T-helper 1 cell treated with Interleukin-12 subunit alpha and Interleukin-12 subunit beta and Interleukin-4 antibody, amounts not matched to agents 30 μg/mL and 1 μg/mL, for 36 hours (primary cell): ENCODE data around the gene ARID1B.

Source experiments
- H3K27ac Mint-ChIP-seq: one replicate; pipeline ENCODE4 v1.8.0; 2021; ENCODE audit warnings: mild to moderate bottlenecking, mixed read lengths
- H3K27me3 Mint-ChIP-seq: one replicate; pipeline ENCODE4 v1.8.0; 2021; ENCODE audit warnings: low read depth, mixed read lengths
- H3K36me3 Mint-ChIP-seq: one replicate; pipeline ENCODE4 v1.8.0; 2021; ENCODE audit warnings: low read depth, mixed read lengths
- H3K4me1 Mint-ChIP-seq: one replicate; pipeline ENCODE4 v1.8.0; 2021; ENCODE audit warnings: low read depth, mixed read lengths
- H3K4me3 Mint-ChIP-seq: one replicate; pipeline ENCODE4 v1.8.0; 2021; ENCODE audit warnings: mild to moderate bottlenecking, moderate library complexity, mixed read lengths
- H3K9me3 Mint-ChIP-seq: one replicate; pipeline ENCODE4 v1.8.0; 2021; ENCODE audit warnings: mixed read lengths

Gene ARID1B

DNA sequence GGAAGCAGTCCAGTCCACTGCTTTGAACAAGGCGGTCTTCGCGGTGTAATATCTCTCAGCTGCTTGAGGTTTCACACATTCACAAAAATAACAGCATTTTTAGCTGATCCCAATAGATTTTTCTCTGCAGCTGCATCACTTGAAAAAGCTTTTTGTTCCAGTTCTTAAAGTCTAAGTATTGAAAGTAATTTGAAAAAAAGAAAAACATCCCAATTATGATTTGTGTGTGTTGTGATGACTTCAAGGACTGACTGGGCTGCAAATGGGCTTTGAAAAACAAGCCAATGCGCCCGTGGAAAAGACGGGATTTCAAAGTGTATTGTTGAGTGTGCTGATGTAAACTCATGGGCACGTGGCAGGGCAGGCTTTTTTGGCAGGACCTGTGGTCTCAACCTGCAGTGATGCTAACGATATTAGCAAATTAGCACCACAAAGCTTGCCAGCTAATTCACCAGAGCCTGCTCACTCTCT lies 395.1 kb downstream of the ARID1B start:
- Mint-ChIP-seq H3K27ac (no peak overlapping the region), H3K27me3 (no peaks in the 10 kb centered on the region), H3K4me3 (no peak overlapping the region), H3K4me1 (no peaks in the 10 kb centered on the region), H3K36me3 (peaks cover 9% of the 10 kb centered on the region), H3K9me3 (no peaks in the 10 kb centered on the region)

DNA sequence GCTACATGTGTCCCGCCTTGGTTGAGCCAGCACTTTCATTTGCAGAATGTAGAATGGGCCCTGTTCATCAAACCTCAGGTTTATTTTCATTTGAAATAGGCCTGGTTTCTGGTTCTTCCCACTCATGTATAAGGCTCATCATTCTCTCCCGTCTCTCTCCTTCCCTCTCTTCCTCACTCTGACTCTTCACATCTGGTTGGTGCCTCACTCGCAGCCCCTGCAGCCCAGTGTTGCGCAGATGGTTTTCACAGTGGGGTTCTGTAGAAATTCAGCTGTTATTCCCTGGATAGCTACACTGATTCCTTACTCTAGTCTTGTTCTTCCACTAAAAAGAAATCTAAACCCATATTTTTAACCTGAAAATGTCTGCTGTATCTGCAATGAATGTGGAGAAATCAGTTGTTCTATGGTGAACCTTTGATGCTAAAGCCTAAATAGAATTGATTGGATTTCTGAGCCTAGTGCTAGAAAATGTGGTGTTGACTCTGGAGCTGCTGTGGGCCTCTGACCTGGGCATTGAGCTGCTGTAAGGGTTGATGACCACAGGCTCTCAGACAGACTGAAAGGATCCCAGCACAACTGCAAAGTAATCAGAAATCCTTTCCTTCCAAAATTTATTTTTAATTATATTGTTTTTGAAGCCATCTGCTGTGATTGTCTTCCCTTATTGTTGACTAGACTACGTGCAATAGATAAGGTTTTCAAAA lies 395.8 kb downstream of the ARID1B start:
- H3K36me3 Mint-ChIP-seq, result peaks cover 8% of the 10 kb centered on the region

DNA sequence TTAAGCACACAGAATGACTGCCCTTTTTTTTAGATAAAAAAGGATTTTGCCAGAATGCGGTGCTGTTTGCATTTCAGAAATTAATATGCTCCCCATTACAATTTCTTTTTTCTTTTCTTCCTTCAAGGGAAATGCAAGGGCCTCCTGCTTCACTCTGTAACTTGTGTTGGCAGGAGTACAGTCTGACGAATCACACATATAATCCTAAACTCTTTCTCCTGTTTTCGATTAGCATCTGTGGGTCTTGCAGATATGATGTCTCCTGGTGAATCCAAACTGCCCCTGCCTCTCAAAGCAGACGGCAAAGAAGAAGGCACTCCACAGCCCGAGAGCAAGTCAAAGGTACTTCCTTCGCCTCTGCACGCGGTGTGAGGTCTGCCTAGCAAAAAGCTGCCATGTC lies 396.6 kb downstream of the ARID1B start:
- Mint-ChIP-seq H3K4me3 (no peak overlapping the region), H3K4me1 (no peaks in the 10 kb centered on the region), H3K27me3 (no peaks in the 10 kb centered on the region), H3K36me3 (peaks cover 2% of the 10 kb centered on the region), H3K27ac (no peak overlapping the region), H3K9me3 (no peaks in the 10 kb centered on the region)

More for the DNA sequence above, 395.8 kb downstream of the ARID1B start:
- H3K27me3 Mint-ChIP-seq, result no peaks in the 10 kb centered on the region
- no peaks in the 10 kb centered on the region for H3K9me3 Mint-ChIP-seq
- no peak overlapping the region for H3K4me3 Mint-ChIP-seq
- H3K4me1 Mint-ChIP-seq, result no peaks in the 10 kb centered on the region
- no peak overlapping the region for H3K27ac Mint-ChIP-seq

DNA sequence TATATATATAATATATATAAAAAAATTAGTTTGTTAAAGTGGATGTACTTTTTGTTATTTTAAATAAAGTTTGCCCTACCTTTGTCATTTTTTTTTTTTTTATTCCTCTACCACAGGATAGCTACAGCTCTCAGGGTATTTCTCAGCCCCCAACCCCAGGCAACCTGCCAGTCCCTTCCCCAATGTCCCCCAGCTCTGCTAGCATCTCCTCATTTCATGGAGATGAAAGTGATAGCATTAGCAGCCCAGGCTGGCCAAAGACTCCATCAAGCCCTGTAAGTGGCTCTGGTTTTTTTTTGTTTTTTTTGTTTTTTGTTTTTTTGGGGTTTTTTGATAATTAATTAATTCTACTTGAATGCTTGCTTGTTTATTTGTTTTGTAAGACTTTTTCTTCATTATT lies 397.6 kb downstream of the ARID1B start:
- Mint-ChIP-seq H3K27me3 (no peaks in the 10 kb centered on the region), H3K9me3 (no peaks in the 10 kb centered on the region), H3K4me3 (no peak overlapping the region), H3K36me3 (no peaks in the 10 kb centered on the region), H3K4me1 (no peaks in the 10 kb centered on the region), H3K27ac (no peak overlapping the region)

DNA sequence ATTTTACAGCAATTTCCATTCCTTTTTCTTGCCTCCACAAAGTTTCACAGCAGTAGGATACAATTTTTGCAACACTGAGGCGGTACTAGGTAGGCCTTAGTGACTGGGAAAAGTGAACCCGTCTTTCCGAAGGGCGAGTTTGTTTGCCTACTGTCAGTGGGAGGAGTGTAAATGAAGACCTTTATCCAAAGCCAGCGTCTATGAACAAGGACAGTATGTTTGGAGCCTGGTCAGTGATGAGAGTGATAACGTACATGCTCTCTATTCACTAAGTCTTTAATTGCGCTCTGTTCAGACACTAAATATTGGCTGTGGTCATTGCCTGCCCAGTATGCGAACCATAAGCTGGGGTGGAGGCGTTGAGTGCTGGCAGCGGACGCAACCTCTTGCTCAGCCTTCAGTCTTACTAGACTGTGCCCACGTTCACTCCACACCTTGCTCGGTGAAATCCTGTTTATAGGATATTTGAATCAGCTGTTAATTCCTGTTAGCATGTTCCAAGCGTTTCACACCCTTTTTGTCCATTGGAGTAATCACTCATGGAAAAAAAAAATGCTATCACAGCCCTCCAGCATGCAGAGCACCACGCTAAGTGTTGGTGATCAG lies 400.7 kb downstream of the ARID1B start:
- no peak overlapping the region for H3K27ac Mint-ChIP-seq
- H3K36me3 Mint-ChIP-seq, result peaks cover 4% of the 10 kb centered on the region
- no peaks in the 10 kb centered on the region for H3K4me1 Mint-ChIP-seq
- H3K9me3 Mint-ChIP-seq, result no peaks in the 10 kb centered on the region
- no peaks in the 10 kb centered on the region for H3K27me3 Mint-ChIP-seq
- H3K4me3 Mint-ChIP-seq, result no peak overlapping the region

DNA sequence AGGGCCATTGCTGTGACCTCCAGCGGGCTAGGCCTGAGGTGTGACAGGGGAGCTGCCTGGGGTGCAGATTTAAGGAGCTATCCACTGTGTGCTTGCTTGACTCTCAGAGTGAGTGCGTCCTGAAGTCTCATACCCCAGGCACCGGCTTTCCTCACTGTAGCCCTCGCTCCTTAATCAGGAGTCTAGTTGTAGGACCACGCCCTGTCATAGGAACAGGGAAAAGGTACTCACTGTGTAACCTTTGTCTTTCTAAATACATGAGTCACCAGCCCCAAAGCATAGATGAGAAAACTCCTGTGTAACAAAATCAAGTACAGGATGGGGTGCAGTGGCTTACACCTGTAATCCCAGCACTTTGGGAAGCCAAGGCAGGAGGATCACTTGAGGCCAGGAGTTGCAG lies 404.5 kb downstream of the ARID1B start:
- Mint-ChIP-seq H3K9me3 (no peaks in the 10 kb centered on the region), H3K27ac (no peak overlapping the region), H3K27me3 (no peaks in the 10 kb centered on the region), H3K4me1 (peaks cover 5% of the 10 kb centered on the region), H3K36me3 (peaks cover 14% of the 10 kb centered on the region), H3K4me3 (no peak overlapping the region)

DNA sequence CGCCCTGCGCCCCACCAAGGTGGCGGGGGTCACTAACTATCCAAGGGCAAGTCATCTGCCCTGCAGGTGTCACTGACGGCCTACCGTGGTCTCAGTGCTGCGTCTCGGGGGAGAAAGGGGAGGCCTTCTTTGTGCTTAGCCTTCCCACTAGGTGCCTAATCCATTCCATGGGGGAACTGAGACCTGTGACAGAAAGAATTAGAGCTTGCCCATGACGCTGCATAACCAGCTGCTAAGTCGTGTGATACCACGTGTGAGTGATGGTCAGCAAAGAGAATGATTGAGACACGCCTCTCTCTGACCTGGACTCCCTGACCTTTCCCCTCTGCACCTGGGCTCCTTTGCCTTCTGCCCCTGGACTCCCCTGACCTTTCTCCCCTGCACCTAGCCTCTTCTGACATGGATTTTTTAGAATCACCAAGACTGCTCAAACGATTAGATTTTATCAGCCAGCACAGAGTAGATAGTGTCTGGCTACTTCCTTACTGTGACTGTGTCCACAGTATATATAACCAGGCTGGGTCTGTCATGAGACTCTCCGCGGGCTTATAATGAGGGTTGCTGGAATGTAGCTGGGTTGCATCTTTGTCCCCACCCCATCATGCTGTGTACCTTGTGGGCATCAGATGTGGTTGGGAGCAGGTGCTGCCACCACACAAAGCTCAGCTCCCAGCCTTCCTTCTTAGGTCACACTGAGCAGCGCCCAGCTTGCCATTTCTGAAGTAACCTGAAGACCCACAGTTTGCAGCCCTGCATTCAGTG lies 405.5 kb downstream of the ARID1B start:
- no peak overlapping the region for H3K4me3 Mint-ChIP-seq

DNA sequence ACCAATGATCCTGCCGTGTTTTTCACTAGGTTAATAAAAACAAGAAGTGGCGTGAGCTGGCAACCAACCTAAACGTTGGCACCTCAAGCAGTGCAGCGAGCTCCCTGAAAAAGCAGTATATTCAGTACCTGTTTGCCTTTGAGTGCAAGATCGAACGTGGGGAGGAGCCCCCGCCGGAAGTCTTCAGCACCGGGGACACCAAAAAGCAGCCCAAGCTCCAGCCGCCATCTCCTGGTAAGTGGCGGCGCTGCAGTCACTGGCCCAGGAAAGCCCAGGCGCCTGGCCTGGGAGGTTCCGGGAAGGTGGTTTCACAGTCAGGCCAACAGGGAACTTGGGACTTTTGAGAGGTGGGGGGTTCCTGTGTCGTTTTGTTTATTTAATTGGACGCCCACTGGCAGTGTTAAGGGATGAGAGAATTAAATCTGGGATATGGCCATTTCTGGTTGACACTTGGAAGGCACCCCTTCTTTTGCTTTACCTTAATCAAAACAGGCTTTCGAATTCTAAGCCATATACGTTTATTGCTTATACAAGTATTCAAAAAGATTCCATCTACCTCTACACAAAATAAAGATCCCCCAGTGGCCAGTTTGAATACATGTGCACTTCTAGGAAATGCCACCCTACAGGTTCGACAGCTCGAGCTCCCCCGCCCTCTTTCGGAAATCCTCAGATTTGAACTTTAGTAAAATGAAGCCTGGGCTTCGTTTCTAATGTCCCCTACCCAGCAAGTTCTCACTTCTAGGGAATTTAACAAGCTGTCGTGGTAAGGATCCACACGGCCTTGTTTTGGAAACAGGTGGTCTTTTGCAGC lies 407.2 kb downstream of the ARID1B start:
- Mint-ChIP-seq H3K4me1 (peaks cover 10% of the 10 kb centered on the region), H3K4me3 (no peak overlapping the region), H3K27ac (peak overlapping the region; percentile 49), H3K27me3 (no peaks in the 10 kb centered on the region), H3K9me3 (no peaks in the 10 kb centered on the region), H3K36me3 (peaks cover 17% of the 10 kb centered on the region)

More for the DNA sequence above, 405.5 kb downstream of the ARID1B start:
- no peaks in the 10 kb centered on the region for H3K9me3 Mint-ChIP-seq
- peaks cover 10% of the 10 kb centered on the region for H3K4me1 Mint-ChIP-seq
- H3K27ac Mint-ChIP-seq, result no peak overlapping the region
- peaks cover 17% of the 10 kb centered on the region for H3K36me3 Mint-ChIP-seq
- H3K27me3 Mint-ChIP-seq, result no peaks in the 10 kb centered on the region

DNA sequence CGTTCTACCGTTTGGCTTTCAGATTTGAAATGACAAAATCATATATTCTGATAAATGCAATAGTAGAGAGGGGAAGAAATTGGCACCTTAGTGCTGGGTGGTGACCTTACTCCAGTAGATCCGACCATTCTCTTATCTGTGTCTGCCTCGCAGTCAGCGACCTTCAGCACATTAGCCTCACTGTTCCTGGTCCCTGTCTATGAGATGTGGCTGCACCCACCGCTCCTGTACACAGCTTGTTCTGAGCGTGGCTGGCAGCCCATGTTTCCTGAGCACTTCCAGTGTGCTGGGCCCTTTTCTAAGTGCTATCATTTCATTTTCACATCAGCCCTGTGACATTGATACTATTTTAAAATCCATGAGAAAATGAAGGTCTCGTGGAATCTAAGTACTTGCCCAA lies 408.0 kb downstream of the ARID1B start:
- no peaks in the 10 kb centered on the region for H3K27me3 Mint-ChIP-seq
- peaks cover 19% of the 10 kb centered on the region for H3K36me3 Mint-ChIP-seq
- H3K4me1 Mint-ChIP-seq, result peaks cover 10% of the 10 kb centered on the region
- no peak overlapping the region for H3K27ac Mint-ChIP-seq
- H3K9me3 Mint-ChIP-seq, result no peaks in the 10 kb centered on the region
- no peak overlapping the region for H3K4me3 Mint-ChIP-seq

DNA sequence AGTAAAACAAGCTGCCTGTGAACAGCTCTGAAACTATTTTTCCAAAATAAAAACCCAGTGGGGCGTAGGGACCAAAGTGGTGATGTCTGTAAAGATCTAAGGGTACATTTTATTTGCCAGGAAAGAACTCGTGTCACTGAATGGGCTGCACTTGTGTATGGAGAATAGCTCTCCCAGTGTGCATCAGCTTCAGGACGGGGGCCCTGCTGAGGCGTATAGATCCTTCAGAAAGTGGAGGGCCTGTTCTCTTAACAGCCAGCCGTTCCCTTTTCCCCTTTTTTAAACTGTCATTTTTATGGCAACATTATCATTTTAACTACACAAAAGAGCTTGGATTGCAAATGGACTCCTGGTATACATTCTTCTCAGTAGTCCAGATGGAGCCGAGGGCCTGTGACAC lies 408.8 kb downstream of the ARID1B start:
- Mint-ChIP-seq H3K9me3 (no peaks in the 10 kb centered on the region), H3K4me1 (peaks cover 12% of the 10 kb centered on the region), H3K36me3 (peaks cover 27% of the 10 kb centered on the region), H3K27ac (no peak overlapping the region), H3K27me3 (no peaks in the 10 kb centered on the region), H3K4me3 (no peak overlapping the region)

DNA sequence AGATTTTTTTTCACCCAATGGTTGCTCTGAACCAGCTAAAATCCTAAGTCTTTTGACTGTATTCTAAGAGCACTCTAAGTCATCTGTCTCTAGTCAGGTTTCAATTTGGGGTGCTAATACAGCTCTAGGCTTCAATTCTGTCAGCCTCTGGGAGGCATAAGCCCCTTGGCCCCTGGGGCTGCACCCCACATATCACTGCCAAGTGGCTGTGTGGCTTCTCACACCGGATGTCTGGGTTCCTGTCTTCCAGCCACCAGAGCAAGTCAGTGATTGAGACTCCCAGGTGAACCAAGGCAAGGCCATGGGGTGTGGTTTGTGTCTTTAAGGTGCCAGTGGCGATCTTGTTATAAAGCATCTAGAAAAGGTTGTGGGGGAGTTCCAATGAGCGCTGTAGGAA lies 409.6 kb downstream of the ARID1B start:
- Mint-ChIP-seq H3K36me3 (peaks cover 30% of the 10 kb centered on the region), H3K27me3 (no peaks in the 10 kb centered on the region), H3K4me3 (no peak overlapping the region), H3K9me3 (no peaks in the 10 kb centered on the region), H3K27ac (no peak overlapping the region), H3K4me1 (peaks cover 12% of the 10 kb centered on the region)

DNA sequence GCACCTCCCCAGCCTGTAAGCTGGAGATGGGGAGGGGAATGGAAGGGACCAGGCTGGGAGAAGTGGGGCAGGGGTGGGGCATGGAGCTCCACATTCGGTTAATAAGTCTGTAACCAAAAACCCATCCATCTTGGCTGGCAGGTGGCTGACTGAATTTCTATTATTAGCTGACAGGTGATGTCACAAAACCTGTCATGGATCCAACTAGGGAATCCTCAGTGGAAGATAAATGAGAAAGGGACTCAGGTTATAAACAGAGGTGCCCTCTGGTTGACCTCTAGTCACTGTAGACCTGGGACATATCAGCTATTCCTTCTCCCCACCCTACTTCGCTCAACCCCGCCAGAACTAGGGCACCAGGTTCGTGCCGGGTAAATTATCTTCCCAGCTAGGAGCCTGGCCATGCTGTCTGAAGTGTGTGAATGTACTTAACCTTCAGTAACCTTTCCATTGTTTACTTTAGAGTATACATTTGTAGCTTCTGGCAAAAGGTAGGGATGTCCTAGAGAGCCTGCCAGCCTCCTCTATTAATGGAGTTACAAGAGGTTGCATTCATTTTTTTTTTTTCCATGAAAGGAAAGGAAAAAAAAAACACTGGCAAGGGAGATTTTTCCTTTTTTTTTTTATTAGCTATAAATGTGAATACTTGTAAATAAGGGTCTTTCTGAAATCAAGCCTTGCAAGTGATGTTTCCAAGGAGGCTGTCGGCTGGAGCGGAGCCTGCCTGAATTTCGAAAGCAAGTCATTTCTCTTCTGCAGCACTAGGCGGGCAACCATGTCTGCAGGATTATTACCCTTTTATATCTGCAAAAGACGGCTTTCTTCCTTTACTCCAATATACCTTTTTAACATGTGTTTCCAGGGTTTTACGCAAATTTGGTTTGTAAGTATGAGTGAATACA lies 410.3 kb downstream of the ARID1B start:
- Mint-ChIP-seq H3K27ac (no peak overlapping the region), H3K36me3 (peaks cover 30% of the 10 kb centered on the region), H3K27me3 (no peaks in the 10 kb centered on the region), H3K4me1 (peaks cover 12% of the 10 kb centered on the region), H3K4me3 (no peak overlapping the region), H3K9me3 (no peaks in the 10 kb centered on the region)

DNA sequence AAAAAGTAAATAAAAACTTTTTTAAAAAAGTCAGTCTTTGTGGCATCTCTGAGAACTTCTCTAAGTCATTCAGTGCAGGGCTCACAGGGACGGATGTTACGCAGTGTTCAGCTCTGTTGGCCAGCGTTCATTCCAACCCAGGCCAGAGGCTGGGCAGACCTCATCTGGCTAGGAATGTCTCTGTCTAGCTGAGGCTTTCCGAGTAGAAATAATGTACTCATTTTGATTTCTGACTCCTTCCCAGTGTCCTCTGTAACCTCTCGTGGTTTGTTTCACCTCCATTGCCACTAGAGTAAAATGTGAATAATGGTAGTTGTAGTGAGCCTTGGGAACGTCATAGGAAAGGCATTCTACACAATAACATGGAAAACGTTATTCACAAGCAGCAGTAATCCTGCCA lies 411.0 kb downstream of the ARID1B start:
- Mint-ChIP-seq H3K4me1 (peaks cover 12% of the 10 kb centered on the region), H3K9me3 (no peaks in the 10 kb centered on the region), H3K27ac (no peak overlapping the region), H3K27me3 (no peaks in the 10 kb centered on the region), H3K36me3 (peaks cover 30% of the 10 kb centered on the region), H3K4me3 (no peak overlapping the region)
